D341Med (cell line): ENCODE results near the gene ANKRD13D.
"Not testable (repeated sequence)": the region's sequence is repeated elsewhere in the genome, so short reads cannot be mapped to it uniquely, and the experiment has no call there.

Source experiments
- DNase-seq: peaks from one replicate; pipeline ENCODE4 v3.0.0; 2012; ENCODE audit warnings: low spot score

Gene ANKRD13D

GRCh38 chr11:67303835-67304411 is 14.8 kb downstream of the ANKRD13D start:
- DNase-seq, result peak; percentile 39

- DNase-seq, result peak; percentile 31
Measured at GRCh38 chr11:67304511-67305113, 15.5 kb downstream of the ANKRD13D start.

DNA sequence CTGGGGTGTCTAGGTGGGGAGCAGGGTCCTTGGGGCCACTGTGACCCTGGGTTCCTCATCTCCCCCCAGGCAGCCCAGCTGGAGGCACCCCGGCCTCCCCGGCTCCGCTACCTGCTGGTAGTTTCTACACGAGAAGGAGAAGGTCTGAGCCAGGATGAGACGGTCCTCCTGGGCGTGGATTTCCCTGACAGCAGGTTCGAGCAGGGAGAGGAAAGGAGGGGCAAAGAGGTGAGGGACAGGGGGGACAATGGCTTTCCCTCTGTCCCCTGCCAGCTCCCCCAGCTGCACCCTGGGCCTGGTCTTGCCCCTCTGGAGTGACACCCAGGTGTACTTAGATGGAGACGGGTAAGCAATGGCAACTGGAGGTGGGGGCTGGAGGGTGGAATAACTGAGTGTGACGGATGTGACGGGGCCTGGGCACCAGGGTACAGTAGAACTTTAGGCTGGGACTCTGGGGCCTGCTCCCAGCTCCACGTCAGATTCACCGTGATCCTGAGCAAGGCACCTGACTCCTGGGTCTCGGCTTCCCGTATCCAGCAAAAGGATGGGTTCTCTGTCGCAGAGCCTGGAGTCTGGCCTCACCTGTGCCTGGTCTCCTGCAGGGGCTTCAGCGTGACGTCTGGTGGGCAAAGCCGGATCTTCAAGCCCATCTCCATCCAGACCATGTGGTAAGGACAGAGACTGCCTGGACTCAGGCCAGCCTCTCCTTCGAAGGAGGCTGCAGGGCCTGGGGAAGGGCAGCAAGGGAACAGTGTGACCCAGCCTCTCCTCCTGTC is 17.9 kb downstream of the ANKRD13D start:
- DNase-seq, result no peak

GRCh38 chr11:67307545-67308001 is 18.5 kb downstream of the ANKRD13D start:
- DNase-seq, result no peak

GRCh38 chr11:67308031-67308866 is 19.1 kb downstream of the ANKRD13D start:
- no peak for DNase-seq

GRCh38 chr11:67309166-67309565 is 20.1 kb downstream of the ANKRD13D start:
- DNase-seq, result no peak

DNA sequence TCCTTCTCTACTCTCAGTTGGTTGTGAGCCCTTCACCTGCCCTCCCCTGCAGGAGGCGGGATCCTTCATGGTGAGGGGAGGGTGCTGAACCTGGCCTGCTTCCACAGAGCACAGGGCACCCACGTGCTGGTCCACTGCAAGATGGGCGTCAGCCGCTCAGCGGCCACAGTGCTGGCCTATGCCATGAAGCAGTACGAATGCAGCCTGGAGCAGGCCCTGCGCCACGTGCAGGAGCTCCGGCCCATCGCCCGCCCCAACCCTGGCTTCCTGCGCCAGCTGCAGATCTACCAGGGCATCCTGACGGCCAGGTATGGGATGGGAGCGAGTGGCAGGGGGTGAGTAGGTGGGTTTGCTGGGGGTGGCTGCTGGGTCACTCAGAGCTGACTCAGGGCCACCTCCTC is 20.6 kb downstream of the ANKRD13D start:
- no peak for DNase-seq

- no peak for DNase-seq
Measured at GRCh38 chr11:67310246-67311050, 21.3 kb downstream of the ANKRD13D start.

DNA sequence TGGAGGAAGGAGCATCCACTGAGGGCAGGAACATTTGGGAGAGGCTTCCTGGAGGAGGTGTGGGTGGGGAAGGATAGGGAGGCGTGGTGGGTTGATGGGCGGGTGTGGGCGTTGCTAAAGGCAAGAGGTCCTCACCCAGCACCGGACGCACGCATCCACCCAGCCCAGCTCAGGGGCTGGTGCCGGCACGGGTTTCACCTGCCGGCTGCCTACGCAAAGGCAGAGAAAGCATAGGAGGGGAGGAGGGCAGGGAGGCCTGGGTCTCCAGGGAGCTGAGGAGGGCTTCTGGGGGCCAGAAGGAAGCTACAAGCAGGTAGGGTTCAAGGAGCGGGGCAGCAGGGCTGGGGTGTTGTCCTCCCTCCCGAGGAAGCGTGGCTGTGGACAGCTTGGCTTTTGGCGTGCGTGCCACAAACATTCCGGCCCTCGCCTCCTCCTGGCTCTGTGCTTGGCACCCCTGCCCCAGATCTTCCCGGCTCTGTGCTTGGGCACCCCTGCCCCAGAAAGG is 22.0 kb downstream of the ANKRD13D start:
- no peak for DNase-seq

GRCh38 chr11:67311556-67312082 is 22.5 kb downstream of the ANKRD13D start:
- DNase-seq, result no peak

DNA sequence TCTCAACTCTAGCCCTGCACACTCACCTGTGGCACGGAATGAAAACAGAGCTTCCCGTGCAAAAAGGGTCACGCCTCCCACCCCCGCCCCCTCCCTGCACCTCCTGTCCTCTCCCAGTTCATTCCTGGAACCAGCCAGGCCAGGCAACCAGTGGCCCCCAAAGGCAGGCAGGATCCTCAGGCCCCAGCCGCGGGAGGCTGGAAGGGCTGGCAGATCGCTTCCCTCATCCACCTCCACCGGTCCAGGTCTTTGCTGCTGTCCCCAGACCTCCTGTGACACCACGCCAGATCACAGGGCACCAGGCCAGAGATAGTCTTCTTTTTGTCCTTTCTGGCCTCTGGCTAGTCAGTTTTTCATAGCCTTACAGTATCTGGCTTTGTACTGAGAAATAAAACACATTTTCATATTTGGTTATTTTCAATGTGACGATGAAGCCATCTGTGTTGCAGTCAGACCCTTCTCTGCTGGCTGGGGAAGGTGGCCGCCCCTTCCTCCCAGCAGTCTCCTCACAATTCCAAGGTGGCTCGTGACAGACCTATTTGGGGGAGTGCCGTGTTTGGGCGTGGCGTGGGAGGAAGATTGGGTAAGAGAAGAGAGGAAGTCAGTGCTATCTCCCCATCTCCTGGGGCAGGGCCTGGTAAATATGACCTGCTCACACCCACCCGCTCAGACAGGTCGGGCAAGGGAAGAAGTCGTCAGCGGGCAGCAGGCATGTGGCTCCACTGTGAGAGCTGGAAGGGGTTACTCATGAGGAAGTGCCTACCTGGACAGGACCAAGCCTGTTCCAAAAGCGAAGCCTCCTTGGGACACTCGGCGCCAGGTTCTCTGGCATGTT is 23.3 kb downstream of the ANKRD13D start:
- DNase-seq, result no peak

- no peak for DNase-seq
Measured at GRCh38 chr11:67313125-67313890, 24.2 kb downstream of the ANKRD13D start.

DNA sequence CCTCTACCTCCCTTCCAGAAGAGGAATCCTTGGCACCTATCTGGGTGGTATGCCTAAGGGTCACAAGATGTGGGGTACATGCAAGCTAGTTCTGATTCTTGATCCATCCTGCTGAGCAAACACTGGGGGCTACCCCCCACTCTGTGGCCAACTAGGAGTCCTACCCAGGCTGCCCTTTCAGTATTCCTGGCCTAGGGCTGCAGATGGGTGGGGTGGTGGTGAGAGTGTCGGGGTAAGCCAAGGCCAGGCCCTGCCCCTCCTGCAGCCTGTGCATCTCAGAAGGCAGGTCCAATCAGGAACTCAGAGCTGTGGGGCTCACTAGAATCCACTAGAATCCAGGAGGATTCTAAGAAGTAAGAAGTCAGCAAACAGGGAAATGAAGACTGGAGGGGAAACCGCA is 25.1 kb downstream of the ANKRD13D start:
- no peak for DNase-seq

DNA sequence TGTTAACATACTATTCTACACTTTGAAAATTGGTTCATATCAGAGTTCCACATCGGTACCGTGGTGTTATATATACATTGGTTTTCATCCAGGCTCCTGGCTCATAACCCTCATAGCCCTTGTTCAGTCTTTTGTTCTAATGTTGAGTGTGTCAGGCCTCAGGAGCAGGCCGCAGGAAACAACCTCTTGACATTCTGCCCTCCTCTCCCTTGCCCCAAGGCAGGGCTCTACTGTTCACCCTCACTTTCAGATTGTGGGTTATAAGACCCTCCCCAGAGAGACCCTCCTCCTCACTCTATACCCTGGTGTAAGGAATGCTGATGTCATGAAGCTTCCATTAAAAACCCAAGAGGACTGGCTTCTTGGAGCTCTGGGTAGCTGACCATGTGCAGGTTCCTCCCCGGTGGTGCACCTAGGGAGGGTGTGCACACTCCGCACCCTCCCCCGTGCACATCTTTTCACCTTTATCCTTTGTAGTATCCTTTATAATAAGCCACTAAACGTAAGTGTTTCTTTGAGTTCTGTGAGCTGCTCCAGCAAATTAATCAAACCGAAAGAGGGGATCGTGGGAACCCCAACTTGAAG is 26.3 kb downstream of the ANKRD13D start:
- DNase-seq, result no peak

- DNase-seq, result no peak
Measured at GRCh38 chr11:67316882-67317204, 27.7 kb downstream of the ANKRD13D start.

DNA sequence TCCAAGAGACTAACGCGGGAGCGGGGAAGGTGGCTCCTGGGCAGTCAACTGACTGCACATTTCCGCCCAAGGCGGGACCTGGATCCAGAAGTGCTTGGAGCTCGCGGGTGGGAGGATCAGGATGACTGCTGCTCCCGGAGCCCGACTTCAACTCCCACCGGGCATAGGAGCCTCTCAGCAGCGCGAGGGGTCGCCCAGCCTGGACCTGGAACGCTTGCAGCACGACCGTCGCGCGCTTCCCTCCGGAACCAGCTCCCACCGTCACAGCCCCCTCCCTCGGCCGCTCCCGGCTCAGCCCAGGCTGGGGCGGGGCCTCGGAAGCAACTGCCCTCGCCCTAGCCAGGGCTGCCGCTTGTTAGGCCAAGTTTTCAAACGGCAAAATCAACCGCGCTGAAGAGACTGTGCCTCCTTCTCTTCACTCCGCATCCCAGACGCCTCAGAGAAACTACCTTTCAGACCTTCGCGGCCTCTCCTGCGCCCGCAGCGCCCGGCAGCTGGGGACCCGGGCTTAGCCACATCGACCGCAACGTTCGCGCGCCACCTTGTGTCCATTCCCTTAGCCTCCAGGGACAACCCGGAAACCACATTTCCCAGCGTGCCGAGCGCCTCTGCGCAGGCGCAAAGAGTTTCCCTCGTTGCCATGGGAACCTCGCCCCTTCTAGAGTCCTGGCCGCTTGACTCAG is 28.2 kb downstream of the ANKRD13D start:
- peak; percentile 96 for DNase-seq

- no peak for DNase-seq
Measured at GRCh38 chr11:67317888-67318555, 28.9 kb downstream of the ANKRD13D start.

DNA sequence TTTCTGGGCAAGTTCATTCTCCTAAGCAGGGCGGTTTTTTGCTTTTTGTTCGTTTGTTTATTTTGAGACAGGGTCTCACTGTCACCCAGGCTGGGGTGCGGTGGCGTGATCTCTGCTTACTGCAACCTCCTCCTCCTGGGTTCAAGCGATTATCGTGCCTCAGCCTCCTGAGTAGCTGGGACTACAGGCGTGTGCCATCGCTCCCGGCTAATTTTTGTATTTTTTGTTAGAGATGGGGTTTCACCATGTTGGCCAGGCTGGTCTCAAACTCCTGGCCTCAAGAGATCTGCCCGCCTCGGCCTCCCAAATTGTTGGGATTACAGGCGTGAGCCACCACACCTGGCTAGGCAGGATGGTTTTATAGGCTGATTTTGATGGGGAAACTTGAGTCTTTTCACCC is 29.8 kb downstream of the ANKRD13D start:
- DNase-seq, result not testable (repeated sequence)
